Stimulated activated naive CD8-positive, alpha-beta T cell treated with anti-CD3 and anti-CD28 coated beads, Interleukin-15, Interleukin-2, amounts not matched to agents 100 ng/mL and 50 ng/mL, for 24 hours (primary cell): ENCODE results near the gene STMP1.
"Not testable (repeated sequence)": the region's sequence is repeated elsewhere in the genome, so short reads cannot be mapped to it uniquely, and the experiment has no call there.

Source experiments
- H3K27ac Mint-ChIP-seq: one replicate; pipeline ENCODE4 v1.8.0; 2021; ENCODE audit warnings: mild to moderate bottlenecking, mixed read lengths
- H3K27me3 Mint-ChIP-seq: one replicate; pipeline ENCODE4 v1.8.0; 2021; ENCODE audit warnings: mixed read lengths
- H3K36me3 Mint-ChIP-seq: one replicate; pipeline ENCODE4 v1.8.0; 2021; ENCODE audit warnings: low read depth, mixed read lengths
- H3K4me1 Mint-ChIP-seq: one replicate; pipeline ENCODE4 v1.8.0; 2021; ENCODE audit warnings: low read depth, mixed read lengths
- H3K4me3 Mint-ChIP-seq: one replicate; pipeline ENCODE4 v1.8.0; 2021; ENCODE audit warnings: mild to moderate bottlenecking, mixed read lengths
- H3K9me3 Mint-ChIP-seq: one replicate; pipeline ENCODE4 v1.8.0; 2021; ENCODE audit warnings: mixed read lengths

Gene STMP1

GRCh38 chr7:135673360-135673706 is 11.0 kb downstream of the STMP1 start:
- Mint-ChIP-seq H3K4me1 (peaks cover 16% of the 10 kb centered on the region), H3K9me3 (peaks cover 4% of the 10 kb centered on the region), H3K27me3 (no peaks in the 10 kb centered on the region), H3K4me3 (no peak overlapping the region), H3K36me3 (peaks cover 44% of the 10 kb centered on the region), H3K27ac (no peak overlapping the region)

GRCh38 chr7:135678612-135679575 is 16.6 kb downstream of the STMP1 start:
- peaks cover 38% of the 10 kb centered on the region for H3K36me3 Mint-ChIP-seq
- H3K27me3 Mint-ChIP-seq: no peaks in the 10 kb centered on the region
- H3K4me1 Mint-ChIP-seq: peaks cover 9% of the 10 kb centered on the region
- no peaks in the 10 kb centered on the region for H3K9me3 Mint-ChIP-seq
- H3K4me3 Mint-ChIP-seq: no peak overlapping the region
- H3K27ac Mint-ChIP-seq: no peak overlapping the region

- no peaks in the 10 kb centered on the region for H3K9me3 Mint-ChIP-seq
- H3K36me3 Mint-ChIP-seq: peaks cover 27% of the 10 kb centered on the region
- no peak overlapping the region for H3K27ac Mint-ChIP-seq
These were observed 19.4 kb downstream of the STMP1 start for GRCh38 chr7:135681762-135682161.

GRCh38 chr7:135682191-135682590 is 19.9 kb downstream of the STMP1 start:
- Mint-ChIP-seq H3K36me3 (peaks cover 29% of the 10 kb centered on the region), H3K4me3 (no peak overlapping the region), H3K27me3 (no peaks in the 10 kb centered on the region), H3K4me1 (peaks cover 9% of the 10 kb centered on the region), H3K9me3 (no peaks in the 10 kb centered on the region), H3K27ac (no peak overlapping the region)

More at GRCh38 chr7:135681762-135682161, 19.4 kb downstream of the STMP1 start:
- Mint-ChIP-seq H3K4me1 (peaks cover 9% of the 10 kb centered on the region), H3K27me3 (no peaks in the 10 kb centered on the region), H3K4me3 (no peak overlapping the region)

GRCh38 chr7:135683609-135684008 is 21.3 kb downstream of the STMP1 start:
- Mint-ChIP-seq H3K4me3 (no peak overlapping the region), H3K27me3 (no peaks in the 10 kb centered on the region), H3K9me3 (no peaks in the 10 kb centered on the region), H3K4me1 (peaks cover 9% of the 10 kb centered on the region), H3K36me3 (peaks cover 24% of the 10 kb centered on the region), H3K27ac (no peak overlapping the region)

GRCh38 chr7:135684136-135684535 is 21.8 kb downstream of the STMP1 start:
- H3K9me3 Mint-ChIP-seq: no peaks in the 10 kb centered on the region
- no peak overlapping the region for H3K27ac Mint-ChIP-seq
- H3K27me3 Mint-ChIP-seq: no peaks in the 10 kb centered on the region
- H3K4me1 Mint-ChIP-seq: peaks cover 9% of the 10 kb centered on the region
- H3K36me3 Mint-ChIP-seq: peaks cover 20% of the 10 kb centered on the region
- H3K4me3 Mint-ChIP-seq: no peak overlapping the region

- no peak overlapping the region for H3K27ac Mint-ChIP-seq
These were observed 22.4 kb downstream of the STMP1 start for GRCh38 chr7:135684699-135685098.

GRCh38 chr7:135685306-135686084 is 23.2 kb downstream of the STMP1 start:
- H3K27me3 Mint-ChIP-seq: no peaks in the 10 kb centered on the region
- no peaks in the 10 kb centered on the region for H3K9me3 Mint-ChIP-seq
- no peak overlapping the region for H3K4me3 Mint-ChIP-seq
- peaks cover 15% of the 10 kb centered on the region for H3K36me3 Mint-ChIP-seq
- no peak overlapping the region for H3K27ac Mint-ChIP-seq
- peaks cover 7% of the 10 kb centered on the region for H3K4me1 Mint-ChIP-seq

More at GRCh38 chr7:135684699-135685098, 22.4 kb downstream of the STMP1 start:
- peaks cover 9% of the 10 kb centered on the region for H3K4me1 Mint-ChIP-seq
- H3K4me3 Mint-ChIP-seq: no peak overlapping the region
- H3K9me3 Mint-ChIP-seq: no peaks in the 10 kb centered on the region
- H3K27me3 Mint-ChIP-seq: no peaks in the 10 kb centered on the region
- H3K36me3 Mint-ChIP-seq: peaks cover 15% of the 10 kb centered on the region

- no peaks in the 10 kb centered on the region for H3K4me1 Mint-ChIP-seq
- H3K27me3 Mint-ChIP-seq: no peaks in the 10 kb centered on the region
- H3K9me3 Mint-ChIP-seq: no peaks in the 10 kb centered on the region
- H3K27ac Mint-ChIP-seq: no peak overlapping the region
- peaks cover 9% of the 10 kb centered on the region for H3K36me3 Mint-ChIP-seq
- H3K4me3 Mint-ChIP-seq: no peak overlapping the region
These were observed 25.2 kb downstream of the STMP1 start for GRCh38 chr7:135687466-135687865.

- Mint-ChIP-seq H3K9me3 (no peaks in the 10 kb centered on the region), H3K27ac (no peak overlapping the region), H3K27me3 (no peaks in the 10 kb centered on the region), H3K4me3 (no peak overlapping the region), H3K36me3 (peaks cover 5% of the 10 kb centered on the region), H3K4me1 (no peaks in the 10 kb centered on the region)
These were observed 28.3 kb downstream of the STMP1 start for GRCh38 chr7:135690566-135690965.

- H3K27me3 Mint-ChIP-seq: no peaks in the 10 kb centered on the region
- no peaks in the 10 kb centered on the region for H3K4me1 Mint-ChIP-seq
- no peak overlapping the region for H3K27ac Mint-ChIP-seq
- no peak overlapping the region for H3K4me3 Mint-ChIP-seq
- H3K9me3 Mint-ChIP-seq: no peaks in the 10 kb centered on the region
- H3K36me3 Mint-ChIP-seq: peaks cover 5% of the 10 kb centered on the region
These were observed 29.7 kb downstream of the STMP1 start for GRCh38 chr7:135692055-135692454.

GRCh38 chr7:135692606-135693005 is 30.3 kb downstream of the STMP1 start:
- not testable (repeated sequence) for H3K4me1 Mint-ChIP-seq, H3K9me3 Mint-ChIP-seq, H3K27ac Mint-ChIP-seq, H3K4me3 Mint-ChIP-seq, H3K36me3 Mint-ChIP-seq, H3K27me3 Mint-ChIP-seq

GRCh38 chr7:135693558-135693957 is 31.2 kb downstream of the STMP1 start:
- H3K27me3 Mint-ChIP-seq: no peaks in the 10 kb centered on the region
- H3K36me3 Mint-ChIP-seq: no peaks in the 10 kb centered on the region
- no peaks in the 10 kb centered on the region for H3K4me1 Mint-ChIP-seq
- H3K9me3 Mint-ChIP-seq: no peaks in the 10 kb centered on the region
- H3K4me3 Mint-ChIP-seq: no peak overlapping the region
- H3K27ac Mint-ChIP-seq: no peak overlapping the region

GRCh38 chr7:135697276-135698049 is 35.1 kb downstream of the STMP1 start:
- H3K4me3 Mint-ChIP-seq: no peak overlapping the region
- no peaks in the 10 kb centered on the region for H3K27me3 Mint-ChIP-seq
- H3K9me3 Mint-ChIP-seq: no peaks in the 10 kb centered on the region
- H3K36me3 Mint-ChIP-seq: no peaks in the 10 kb centered on the region
- no peak overlapping the region for H3K27ac Mint-ChIP-seq
- no peaks in the 10 kb centered on the region for H3K4me1 Mint-ChIP-seq

GRCh38 chr7:135704074-135704473 is 41.8 kb downstream of the STMP1 start:
- Mint-ChIP-seq H3K9me3 (no peaks in the 10 kb centered on the region), H3K4me1 (no peaks in the 10 kb centered on the region)

More at GRCh38 chr7:135704074-135704473, 41.8 kb downstream of the STMP1 start:
- Mint-ChIP-seq H3K27me3 (no peaks in the 10 kb centered on the region), H3K4me3 (no peak overlapping the region), H3K27ac (no peak overlapping the region), H3K36me3 (no peaks in the 10 kb centered on the region)
